ENCODE data around the gene PCDHGA4.
"Not testable (repeated sequence)": the region's sequence is repeated elsewhere in the genome, so short reads cannot be mapped to it uniquely, and the experiment has no call there.

Gene PCDHGA4

DNA sequence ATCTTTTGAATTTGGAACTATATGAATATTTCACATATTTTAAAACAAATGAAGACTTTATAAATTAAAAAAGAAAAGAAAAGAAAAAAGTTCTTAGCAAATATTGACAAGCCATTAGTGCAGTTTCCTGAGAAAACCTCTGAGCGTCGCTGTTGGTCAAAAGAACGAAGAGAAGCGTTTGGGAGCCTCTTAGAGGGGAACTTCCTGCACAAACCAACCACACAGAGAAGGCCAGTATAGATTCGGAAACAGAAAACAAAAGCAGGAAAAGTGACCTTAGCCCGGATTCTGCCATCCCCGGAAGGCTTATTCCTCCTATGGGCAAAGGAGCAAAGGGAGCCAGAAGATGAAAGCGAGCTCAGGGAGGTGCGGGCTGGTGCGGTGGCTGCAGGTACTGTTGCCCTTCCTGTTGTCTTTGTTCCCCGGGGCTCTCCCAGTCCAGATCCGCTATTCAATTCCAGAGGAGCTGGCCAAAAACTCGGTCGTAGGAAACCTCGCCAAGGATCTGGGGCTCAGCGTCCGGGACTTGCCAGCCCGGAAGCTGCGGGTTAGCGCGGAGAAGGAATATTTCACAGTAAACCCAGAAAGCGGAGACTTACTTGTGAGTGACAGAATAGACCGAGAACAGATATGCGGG is 5.1 kb downstream of the PCDHGA4 start, which contains the start of gene PCDHGB2:
Gene PCDHGB2, plus strand, starts transcription at position 205 of the 637 bp plus-strand sequence. Its CDS starts 142 bp downstream, at position 347.
- H3K4me3 ChIP-seq (ENCODE audit: low read length): no peak within 1 kb of the TSS
- H3K27me3 ChIP-seq (ENCODE audit: insufficient read depth, low read length): no peaks in the 10 kb centered on the region
- no peaks in the 10 kb centered on the region for H3K36me3 ChIP-seq (ENCODE audit: insufficient read depth, low read length)
- H3K4me1 ChIP-seq (ENCODE audit: insufficient read depth, low read length): no peaks in the 10 kb centered on the region
- peaks cover 47% of the 10 kb centered on the region for H3K9me3 ChIP-seq (ENCODE audit: low read length)
- no peak within 1 kb of the TSS for H2AFZ ChIP-seq (ENCODE audit: low read depth, low read length)

DNA sequence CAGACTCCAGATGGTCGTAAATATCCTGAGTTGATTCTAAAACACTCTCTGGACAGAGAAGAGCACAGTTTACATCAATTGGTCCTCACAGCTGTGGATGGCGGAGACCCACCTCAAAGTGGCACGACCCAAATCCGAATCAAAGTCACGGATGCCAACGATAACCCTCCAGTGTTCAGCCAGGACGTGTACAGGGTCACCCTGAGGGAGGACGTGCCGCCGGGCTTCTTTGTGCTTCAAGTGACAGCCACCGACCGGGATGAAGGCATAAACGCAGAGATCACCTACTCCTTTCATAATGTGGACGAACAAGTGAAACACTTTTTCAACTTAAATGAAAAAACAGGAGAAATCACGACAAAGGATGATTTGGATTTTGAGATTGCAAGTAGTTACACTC is 5.9 kb downstream of the PCDHGA4 start:
- Histone ChIP-seq H2AFZ (ENCODE audit: low read depth, low read length) (no peak overlapping the region), H3K27me3 (ENCODE audit: insufficient read depth, low read length) (no peaks in the 10 kb centered on the region), H3K4me3 (ENCODE audit: low read length) (no peak overlapping the region), H3K9me3 (ENCODE audit: low read length) (peaks cover 47% of the 10 kb centered on the region), H3K4me1 (ENCODE audit: insufficient read depth, low read length) (no peaks in the 10 kb centered on the region), H3K36me3 (ENCODE audit: insufficient read depth, low read length) (no peaks in the 10 kb centered on the region)

DNA sequence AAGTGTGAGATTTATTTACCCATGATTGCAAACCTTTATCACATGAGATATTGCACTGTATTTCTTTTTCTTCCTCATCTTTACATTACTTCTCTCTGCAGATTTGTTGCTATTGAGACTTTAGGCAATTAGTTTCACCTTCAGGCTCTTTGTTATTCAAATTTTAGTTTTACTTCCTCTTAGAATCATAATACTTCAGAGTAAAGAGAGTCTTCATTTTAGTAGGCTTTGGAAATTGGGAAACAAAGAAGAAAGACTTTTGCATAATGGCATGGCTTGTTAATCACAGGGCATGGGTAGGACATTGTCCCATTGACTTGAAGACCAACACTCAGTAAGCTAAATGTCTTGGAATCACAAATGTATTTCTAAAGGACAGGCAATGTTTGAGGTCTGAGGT is 7.9 kb downstream of the PCDHGA4 start:
- H2AFZ ChIP-seq (ENCODE audit: low read depth, low read length): no peak overlapping the region
- peaks cover 43% of the 10 kb centered on the region for H3K9me3 ChIP-seq (ENCODE audit: low read length)
- no peaks in the 10 kb centered on the region for H3K36me3 ChIP-seq (ENCODE audit: insufficient read depth, low read length)
- H3K4me1 ChIP-seq (ENCODE audit: insufficient read depth, low read length): no peaks in the 10 kb centered on the region
- no peaks in the 10 kb centered on the region for H3K27me3 ChIP-seq (ENCODE audit: insufficient read depth, low read length)
- no peak overlapping the region for H3K4me3 ChIP-seq (ENCODE audit: low read length)

DNA sequence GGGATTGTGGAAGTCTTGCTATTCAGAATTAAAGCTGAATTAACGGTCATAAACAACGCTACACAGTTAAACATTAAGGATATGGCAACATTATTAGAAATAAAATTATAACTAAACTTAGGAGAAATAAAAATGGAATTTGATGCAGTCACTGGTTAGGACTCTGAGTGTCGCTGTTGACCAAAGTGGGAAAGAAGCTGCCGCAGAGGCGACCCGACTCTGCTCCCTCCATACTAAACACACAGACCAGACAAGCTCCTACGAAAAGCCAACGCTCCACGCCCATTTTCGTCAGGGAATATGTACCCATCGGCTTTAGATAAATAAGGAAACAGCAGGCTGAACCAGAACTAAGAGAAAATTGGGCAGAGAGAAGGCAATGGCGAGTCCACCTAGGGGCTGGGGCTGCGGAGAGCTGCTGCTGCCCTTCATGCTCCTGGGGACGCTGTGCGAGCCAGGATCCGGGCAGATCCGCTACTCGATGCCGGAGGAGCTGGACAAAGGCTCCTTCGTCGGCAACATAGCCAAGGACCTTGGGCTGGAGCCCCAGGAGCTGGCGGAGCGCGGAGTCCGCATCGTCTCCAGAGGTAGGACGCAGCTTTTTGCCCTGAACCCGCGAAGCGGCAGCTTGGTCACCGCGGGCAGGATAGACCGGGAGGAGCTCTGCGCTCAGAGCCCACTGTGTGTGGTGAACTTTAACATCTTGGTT is 9.3 kb downstream of the PCDHGA4 start, which contains the start of gene PCDHGA5:
Gene PCDHGA5, plus strand, starts transcription at position 211 of the 709 bp plus-strand sequence. Its CDS starts 169 bp downstream, at position 380.
- H2AFZ ChIP-seq (ENCODE audit: low read depth, low read length): no peak within 1 kb of the TSS
- H3K36me3 ChIP-seq (ENCODE audit: insufficient read depth, low read length): no peaks in the 10 kb centered on the region
- peaks cover 40% of the 10 kb centered on the region for H3K9me3 ChIP-seq (ENCODE audit: low read length)
- H3K4me3 ChIP-seq (ENCODE audit: low read length): no peak within 1 kb of the TSS
- H3K4me1 ChIP-seq (ENCODE audit: insufficient read depth, low read length): no peaks in the 10 kb centered on the region
- no peaks in the 10 kb centered on the region for H3K27me3 ChIP-seq (ENCODE audit: insufficient read depth, low read length)

DNA sequence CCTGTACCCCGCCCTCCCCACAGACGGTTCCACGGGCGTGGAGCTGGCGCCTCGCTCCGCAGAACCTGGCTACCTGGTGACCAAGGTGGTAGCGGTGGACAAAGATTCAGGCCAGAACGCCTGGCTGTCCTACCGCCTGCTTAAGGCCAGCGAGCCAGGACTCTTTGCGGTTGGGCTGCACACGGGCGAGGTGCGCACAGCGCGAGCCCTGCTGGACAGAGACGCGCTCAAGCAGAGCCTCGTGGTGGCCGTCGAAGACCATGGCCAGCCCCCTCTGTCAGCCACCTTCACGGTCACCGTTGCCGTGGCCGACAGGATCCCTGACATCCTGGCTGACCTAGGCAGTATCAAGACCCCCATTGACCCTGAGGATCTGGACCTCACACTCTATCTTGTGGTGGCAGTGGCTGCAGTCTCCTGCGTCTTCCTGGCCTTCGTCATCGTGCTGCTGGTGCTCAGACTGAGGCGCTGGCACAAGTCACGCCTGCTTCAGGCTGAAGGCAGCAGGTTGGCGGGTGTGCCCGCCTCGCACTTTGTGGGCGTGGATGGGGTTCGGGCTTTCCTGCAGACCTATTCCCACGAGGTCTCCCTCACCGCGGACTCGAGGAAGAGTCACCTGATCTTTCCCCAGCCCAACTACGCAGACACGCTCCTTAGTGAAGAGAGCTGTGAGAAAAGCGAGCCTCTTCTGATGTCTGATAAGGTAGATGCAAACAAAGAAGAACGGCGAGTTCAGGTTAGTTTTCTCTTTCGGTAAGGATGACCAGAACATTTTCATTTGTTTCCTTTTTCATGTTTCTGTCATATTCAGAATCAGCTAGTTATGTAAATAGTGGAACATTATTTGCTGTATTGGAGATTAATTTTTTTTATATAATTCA is 11.4 kb downstream of the PCDHGA4 start:
- H3K9me3 ChIP-seq (ENCODE audit: low read length): peaks cover 33% of the 10 kb centered on the region
- no peak overlapping the region for H2AFZ ChIP-seq (ENCODE audit: low read depth, low read length)
- H3K4me3 ChIP-seq (ENCODE audit: low read length): no peak overlapping the region
- no peaks in the 10 kb centered on the region for H3K27me3 ChIP-seq (ENCODE audit: insufficient read depth, low read length)
- H3K36me3 ChIP-seq (ENCODE audit: insufficient read depth, low read length): no peaks in the 10 kb centered on the region
- no peaks in the 10 kb centered on the region for H3K4me1 ChIP-seq (ENCODE audit: insufficient read depth, low read length)

DNA sequence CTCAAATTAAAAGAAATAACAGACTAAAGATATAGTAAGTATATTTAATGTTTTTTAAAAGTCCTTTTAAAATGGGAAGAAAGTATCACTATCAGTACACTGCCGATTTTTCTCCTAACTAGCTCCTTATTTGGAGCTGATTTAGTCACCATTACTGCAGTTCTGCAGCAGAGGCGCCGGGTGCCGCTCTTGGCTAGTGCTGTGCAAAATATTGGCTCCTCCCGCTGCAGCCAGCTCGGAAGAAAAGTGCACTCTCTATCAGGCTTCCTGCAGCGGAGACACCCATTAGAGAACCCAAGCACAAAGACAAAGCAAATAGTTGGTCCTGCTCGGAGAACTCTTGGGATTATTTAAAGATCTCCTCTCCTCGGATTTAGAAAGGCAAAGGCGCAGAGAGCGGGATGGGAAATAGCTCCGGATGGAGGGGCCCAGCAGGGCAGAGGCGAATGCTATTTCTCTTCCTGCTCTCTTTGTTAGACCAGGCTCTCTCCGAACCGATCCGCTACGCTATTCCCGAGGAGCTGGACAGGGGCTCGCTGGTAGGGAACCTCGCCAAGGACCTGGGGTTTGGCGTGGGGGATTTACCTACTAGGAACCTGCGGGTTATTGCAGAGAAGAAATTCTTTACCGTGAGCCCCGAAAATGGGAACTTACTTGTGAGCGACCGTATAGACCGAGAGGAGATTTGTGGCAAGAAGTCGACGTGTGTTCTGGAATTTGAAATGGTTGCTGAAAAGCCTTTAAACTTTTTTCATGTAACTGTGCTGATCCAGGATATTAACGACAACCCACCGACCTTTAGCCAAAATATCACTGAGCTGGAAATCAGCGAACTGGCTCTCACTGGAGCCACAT is 15.4 kb downstream of the PCDHGA4 start, which contains the start of gene PCDHGB3:
Gene PCDHGB3, plus strand, starts transcription at position 249 of the 855 bp plus-strand sequence. Its CDS starts 153 bp downstream, at position 402.
- no peak within 1 kb of the TSS for H3K4me3 ChIP-seq (ENCODE audit: low read length)
- no peak within 1 kb of the TSS for H2AFZ ChIP-seq (ENCODE audit: low read depth, low read length)
- H3K36me3 ChIP-seq (ENCODE audit: insufficient read depth, low read length): no peaks in the 10 kb centered on the region
- H3K4me1 ChIP-seq (ENCODE audit: insufficient read depth, low read length): no peaks in the 10 kb centered on the region
- H3K27me3 ChIP-seq (ENCODE audit: insufficient read depth, low read length): no peaks in the 10 kb centered on the region
- H3K9me3 ChIP-seq (ENCODE audit: low read length): peaks cover 42% of the 10 kb centered on the region

DNA sequence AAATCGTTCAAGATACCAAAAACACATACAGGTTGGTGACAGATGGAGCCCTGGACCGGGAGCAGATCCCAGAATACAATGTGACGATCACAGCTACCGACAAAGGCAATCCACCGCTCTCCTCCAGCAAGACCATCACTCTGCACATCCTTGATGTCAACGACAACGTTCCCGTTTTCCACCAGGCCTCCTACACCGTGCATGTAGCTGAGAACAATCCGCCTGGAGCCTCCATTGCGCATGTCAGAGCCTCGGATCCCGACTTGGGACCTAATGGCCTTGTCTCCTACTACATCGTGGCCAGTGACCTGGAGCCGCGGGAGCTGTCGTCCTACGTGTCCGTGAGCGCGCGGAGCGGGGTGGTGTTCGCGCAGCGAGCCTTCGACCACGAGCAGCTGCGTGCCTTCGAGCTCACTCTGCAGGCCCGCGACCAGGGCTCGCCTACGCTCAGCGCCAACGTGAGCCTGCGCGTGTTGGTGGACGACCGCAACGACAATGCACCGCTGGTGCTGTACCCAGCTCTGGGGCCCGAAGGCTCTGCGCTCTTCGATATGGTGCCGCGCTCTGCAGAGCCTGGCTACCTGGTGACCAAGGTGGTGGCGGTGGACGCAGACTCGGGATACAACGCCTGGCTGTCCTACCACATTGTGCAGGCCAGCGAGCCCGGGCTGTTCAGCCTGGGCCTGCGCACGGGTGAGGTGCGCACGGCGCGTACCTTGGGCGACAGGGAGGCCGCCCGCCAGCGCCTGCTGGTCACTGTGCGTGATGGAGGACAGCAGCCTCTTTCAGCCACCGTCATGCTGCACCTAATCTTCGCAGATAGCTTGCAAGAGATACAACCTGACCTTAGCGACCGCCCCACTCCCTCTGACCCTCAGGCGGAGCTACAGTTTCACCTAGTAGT is 17.0 kb downstream of the PCDHGA4 start:
- Histone ChIP-seq H3K27me3 (ENCODE audit: insufficient read depth, low read length) (no peaks in the 10 kb centered on the region), H2AFZ (ENCODE audit: low read depth, low read length) (no peak overlapping the region), H3K4me1 (ENCODE audit: insufficient read depth, low read length) (no peaks in the 10 kb centered on the region), H3K9me3 (ENCODE audit: low read length) (peaks cover 31% of the 10 kb centered on the region), H3K36me3 (ENCODE audit: insufficient read depth, low read length) (no peaks in the 10 kb centered on the region), H3K4me3 (ENCODE audit: low read length) (no peak overlapping the region)

DNA sequence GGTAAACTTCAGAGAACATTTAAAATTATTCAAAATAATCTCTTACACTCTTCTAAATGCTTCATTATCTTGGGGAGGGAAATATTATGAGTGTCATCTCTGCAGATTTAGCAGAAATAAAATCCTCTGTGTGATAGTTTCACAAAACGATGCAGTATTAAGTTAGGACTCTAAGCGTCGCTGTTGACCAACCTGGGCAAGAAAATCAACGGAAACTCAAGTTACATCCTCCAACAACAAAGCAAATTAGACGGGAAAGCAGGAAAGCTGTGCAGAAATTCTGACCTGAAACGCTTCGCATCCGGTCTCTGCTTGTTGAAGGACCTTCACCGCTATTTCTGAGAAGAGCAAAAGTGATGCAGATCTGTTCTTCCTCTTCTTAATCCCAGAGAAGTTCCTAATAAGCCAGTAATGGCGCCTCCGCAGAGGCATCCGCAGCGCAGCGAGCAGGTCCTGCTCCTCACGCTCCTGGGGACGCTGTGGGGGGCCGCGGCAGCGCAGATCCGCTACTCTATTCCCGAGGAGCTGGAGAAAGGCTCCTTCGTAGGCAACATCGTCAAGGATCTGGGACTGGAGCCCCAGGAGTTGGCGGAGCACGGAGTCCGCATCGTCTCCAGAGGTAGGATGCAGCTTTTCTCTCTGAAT is 19.0 kb downstream of the PCDHGA4 start, which contains the start of gene PCDHGA6:
Gene PCDHGA6, plus strand, starts transcription at position 219 of the 645 bp plus-strand sequence. Its CDS starts 193 bp downstream, at position 412.
- H2AFZ ChIP-seq (ENCODE audit: low read depth, low read length): no peak within 1 kb of the TSS
- no peaks in the 10 kb centered on the region for H3K36me3 ChIP-seq (ENCODE audit: insufficient read depth, low read length)
- H3K4me3 ChIP-seq (ENCODE audit: low read length): no peak within 1 kb of the TSS
- H3K4me1 ChIP-seq (ENCODE audit: insufficient read depth, low read length): no peaks in the 10 kb centered on the region
- H3K27me3 ChIP-seq (ENCODE audit: insufficient read depth, low read length): no peaks in the 10 kb centered on the region
- peaks cover 31% of the 10 kb centered on the region for H3K9me3 ChIP-seq (ENCODE audit: low read length)

DNA sequence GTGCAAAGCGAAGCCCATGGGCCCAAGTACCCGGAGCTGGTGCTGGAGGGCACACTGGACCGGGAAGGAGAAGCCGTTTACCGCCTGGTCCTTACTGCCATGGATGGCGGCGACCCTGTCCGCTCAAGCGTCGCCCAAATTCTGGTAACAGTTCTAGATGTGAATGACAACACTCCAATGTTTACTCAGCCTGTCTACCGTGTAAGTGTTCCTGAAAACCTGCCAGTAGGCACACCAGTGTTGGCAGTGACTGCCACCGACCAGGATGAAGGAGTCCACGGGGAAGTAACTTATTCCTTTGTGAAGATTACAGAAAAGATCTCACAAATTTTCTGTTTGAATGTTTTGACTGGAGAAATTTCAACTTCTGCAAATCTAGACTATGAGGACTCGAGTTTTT is 19.8 kb downstream of the PCDHGA4 start:
- Histone ChIP-seq H3K36me3 (ENCODE audit: insufficient read depth, low read length) (no peaks in the 10 kb centered on the region), H3K4me1 (ENCODE audit: insufficient read depth, low read length) (no peaks in the 10 kb centered on the region), H3K4me3 (ENCODE audit: low read length) (no peak overlapping the region), H3K27me3 (ENCODE audit: insufficient read depth, low read length) (no peaks in the 10 kb centered on the region), H3K9me3 (ENCODE audit: low read length) (peaks cover 31% of the 10 kb centered on the region), H2AFZ (ENCODE audit: low read depth, low read length) (no peak overlapping the region)

DNA sequence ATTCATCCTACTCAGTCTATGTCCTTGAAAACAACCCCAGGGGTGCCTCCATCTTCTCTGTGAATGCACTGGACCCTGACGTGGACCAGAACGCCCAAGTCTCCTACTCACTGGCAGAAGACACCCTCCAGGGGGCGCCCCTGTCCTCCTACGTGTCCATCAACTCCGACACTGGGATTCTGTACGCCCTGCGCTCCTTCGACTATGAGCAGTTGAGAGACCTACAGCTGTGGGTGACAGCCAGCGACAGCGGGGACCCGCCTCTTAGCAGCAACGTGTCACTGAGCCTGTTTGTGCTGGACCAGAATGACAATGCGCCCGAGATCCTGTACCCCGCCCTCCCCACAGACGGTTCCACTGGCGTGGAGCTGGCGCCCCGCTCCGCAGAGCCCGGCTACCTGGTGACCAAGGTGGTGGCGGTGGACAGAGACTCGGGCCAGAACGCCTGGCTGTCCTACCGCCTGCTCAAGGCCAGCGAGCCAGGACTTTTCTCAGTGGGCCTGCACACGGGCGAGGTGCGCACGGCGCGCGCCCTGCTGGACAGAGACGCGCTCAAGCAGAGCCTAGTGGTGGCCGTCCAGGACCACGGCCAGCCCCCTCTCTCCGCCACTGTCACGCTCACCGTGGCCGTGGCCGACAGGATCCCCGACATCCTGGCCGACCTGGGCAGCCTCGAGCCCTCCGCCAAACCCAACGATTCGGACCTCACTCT is 20.8 kb downstream of the PCDHGA4 start:
- H3K4me1 ChIP-seq (ENCODE audit: insufficient read depth, low read length): not testable (repeated sequence)
- H3K9me3 ChIP-seq (ENCODE audit: low read length): peaks cover 31% of the 10 kb centered on the region

More for the DNA sequence above, 20.8 kb downstream of the PCDHGA4 start:
- H3K36me3 ChIP-seq (ENCODE audit: insufficient read depth, low read length); H3K27me3 ChIP-seq (ENCODE audit: insufficient read depth, low read length); H3K4me3 ChIP-seq (ENCODE audit: low read length); H2AFZ ChIP-seq (ENCODE audit: low read depth, low read length): not testable (repeated sequence)

Data from neuron (in vitro differentiated cells).